Naive B cell (primary cell): ENCODE measurements around the gene GYPC. TPM values are rescaled to one million over a fixed set of nuclear protein-coding genes. Genes with fewer than 3 reads are reported as not detected.
"Not testable (repeated sequence)": the region's sequence is repeated elsewhere in the genome, so short reads cannot be mapped to it uniquely, and the experiment has no call there.

Experiments used
- ATAC-seq, 2 donors: fragments of 150-1000 bp; cut with Tn5 transposase; 2 replicates each; pipeline ENCODE4 v1.10.0; 2021; ENCODE audit warnings: low read depth in 2 of 2, mild to moderate bottlenecking in 2 of 2, moderate library complexity in 2 of 2
- DNase-seq: peaks from one replicate; pipeline ENCODE4 v3.0.0; 2022
- H3K27ac Mint-ChIP-seq, 6 donors: one replicate each; pipeline ENCODE4 v1.8.0; 2020 to 2022; ENCODE audit warnings: mild to moderate bottlenecking in 6 of 6, mixed read lengths in 6 of 6, moderate library complexity in 5 of 6, inconsistent platforms in 2 of 6
- H3K27me3 Mint-ChIP-seq, 3 donors: one replicate each; pipeline ENCODE4 v1.8.0; 2021 to 2022; ENCODE audit warnings: mixed read lengths in 3 of 3, mild to moderate bottlenecking in 1 of 3
- H3K36me3 Mint-ChIP-seq, 2 donors: one replicate each; pipeline ENCODE4 v1.8.0; 2020 to 2022; ENCODE audit warnings: mixed read lengths in 2 of 2, inconsistent platforms in 1 of 2, mild to moderate bottlenecking in 1 of 2
- H3K4me1 Mint-ChIP-seq, 3 donors: one replicate each; pipeline ENCODE4 v1.8.0; 2020 to 2022; ENCODE audit warnings: mixed read lengths in 3 of 3, inconsistent platforms in 1 of 3, mild to moderate bottlenecking in 1 of 3, moderate library complexity in 1 of 3
- H3K4me3 Mint-ChIP-seq, 8 donors: one replicate each; pipeline ENCODE4 v1.8.0; 2020 to 2022; ENCODE audit warnings: mild to moderate bottlenecking in 8 of 8, mixed read lengths in 8 of 8, moderate library complexity in 8 of 8, inconsistent platforms in 2 of 8
- H3K9me3 Mint-ChIP-seq, 7 donors: one replicate each; pipeline ENCODE4 v1.8.0; 2020 to 2022; ENCODE audit warnings: mixed read lengths in 7 of 7, mild to moderate bottlenecking in 5 of 7, inconsistent platforms in 2 of 7, moderate library complexity in 1 of 7
- polyA plus RNA-seq, 6 donors: library from polyadenylated mRNA; unstranded; fragments of 300-500 nt; fragmentation: Illumina TruSeq; gene quantifications; one replicate each; pipeline ENCODE4 v1.2.3, GENCODE V29; 2021; ENCODE audit warnings: low read depth in 6 of 6

The GYPC gene
- polyA plus RNA-seq, 6 donors from 2014 or later: 110 to 134 (median 116) TPM

DNA sequence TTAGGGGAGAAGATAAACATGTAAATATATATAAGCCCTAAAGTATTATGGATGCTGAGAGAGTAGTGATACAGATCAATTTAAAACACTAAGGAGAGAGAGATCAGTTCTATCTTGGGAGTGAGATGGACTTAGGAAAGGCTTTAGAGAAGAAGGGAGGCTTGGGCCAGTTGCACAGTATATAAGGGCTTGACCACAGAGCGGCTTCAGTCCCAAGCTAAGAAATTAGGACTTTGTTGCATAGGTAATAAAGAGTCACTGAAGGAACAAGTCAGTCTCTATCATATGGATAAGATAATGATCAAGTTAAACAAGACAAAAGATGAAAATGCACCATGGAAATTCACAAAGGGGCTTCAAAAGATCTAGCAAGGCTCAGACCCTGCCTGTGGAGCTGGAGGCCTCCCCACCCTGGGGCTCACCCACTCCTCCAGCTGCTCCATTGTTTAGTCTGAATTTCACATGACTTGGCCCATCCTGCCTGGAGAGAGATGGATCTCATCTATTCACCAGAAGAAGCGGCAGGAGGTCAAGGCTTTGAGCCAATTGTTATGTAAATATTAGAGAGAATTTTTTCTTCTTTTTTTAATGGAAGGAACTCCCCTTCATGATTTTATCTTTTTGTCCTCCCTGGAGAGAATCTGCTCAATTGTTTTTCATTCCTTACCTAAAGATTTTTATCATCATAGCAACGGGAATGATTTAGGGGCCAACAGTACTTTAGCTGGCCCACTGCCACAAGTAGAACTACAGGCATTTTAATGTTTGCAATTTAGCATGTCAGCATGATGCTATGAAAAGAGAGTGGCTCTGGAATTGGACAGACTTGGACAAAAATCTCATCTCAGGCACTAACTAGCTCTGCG is 44.0 kb downstream of the GYPC start:
- H3K36me3 Mint-ChIP-seq: peaks cover 26 to 37% of the 10 kb centered on the region in 2 donors
- DNase-seq: no peak
- no peak overlapping the region for H3K4me3 Mint-ChIP-seq
- H3K4me1 Mint-ChIP-seq: no peaks in the 10 kb centered on the region
- peak overlapping the region in 3 of 6 donors; percentile 2 to 72 (median 60) for H3K27ac Mint-ChIP-seq
- H3K9me3 Mint-ChIP-seq: no peaks in the 10 kb centered on the region
- ATAC-seq: no peak
- no peaks in the 10 kb centered on the region for H3K27me3 Mint-ChIP-seq

DNA sequence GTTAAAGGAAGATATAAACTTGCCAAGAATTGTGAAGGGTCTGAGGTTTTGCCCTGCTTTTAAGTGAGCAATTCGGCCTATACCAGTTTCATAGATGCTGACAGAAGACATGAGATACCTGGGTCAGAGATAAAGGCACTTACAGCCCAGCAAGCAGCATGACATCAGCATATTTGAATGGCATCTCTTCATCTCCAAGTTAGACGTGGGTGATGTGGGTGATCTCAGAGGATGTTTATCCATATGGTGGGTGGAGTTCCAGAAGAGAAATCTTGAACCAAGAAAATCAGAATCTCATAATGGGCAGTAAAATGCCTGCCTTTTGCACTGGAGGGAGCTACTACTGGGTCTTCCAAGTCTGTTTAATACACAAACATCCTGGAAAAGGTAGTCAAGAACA is 44.7 kb downstream of the GYPC start:
- H3K27me3 Mint-ChIP-seq: no peaks in the 10 kb centered on the region
- no peak for DNase-seq
- no peak for ATAC-seq
- no peaks in the 10 kb centered on the region for H3K9me3 Mint-ChIP-seq
- peak overlapping the region in 1 of 6 donors; percentile 21 for H3K27ac Mint-ChIP-seq
- no peak overlapping the region for H3K4me3 Mint-ChIP-seq
- no peaks in the 10 kb centered on the region for H3K4me1 Mint-ChIP-seq
- peaks cover 18 to 33% of the 10 kb centered on the region in 2 donors for H3K36me3 Mint-ChIP-seq

DNA sequence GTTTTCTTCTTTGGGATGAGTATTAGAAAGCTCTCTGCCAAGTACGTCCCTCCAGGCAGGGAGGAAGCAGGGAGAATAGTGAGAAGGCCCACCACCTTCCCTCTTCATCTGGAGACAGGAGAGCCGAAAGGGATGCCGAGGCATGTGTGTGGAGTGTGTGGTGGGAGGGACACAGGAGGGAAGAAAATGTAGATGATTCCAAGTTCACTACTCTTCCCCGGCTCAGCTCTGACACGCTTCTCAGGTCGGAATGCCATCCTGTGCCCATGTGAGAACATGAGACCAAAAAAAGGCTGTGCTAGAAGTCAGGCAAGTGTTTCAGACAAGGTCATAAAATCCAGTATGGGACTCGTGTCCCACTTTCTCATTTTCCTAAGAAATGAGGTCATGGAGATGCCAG is 47.4 kb downstream of the GYPC start:
- DNase-seq: no peak
- Mint-ChIP-seq H3K9me3 (peaks cover 0 to 3% (median 0%) of the 10 kb centered on the region in 7 donors), H3K4me3 (no peak overlapping the region), H3K27me3 (no peaks in the 10 kb centered on the region), H3K4me1 (peaks cover 0 to 6% (median 0%) of the 10 kb centered on the region in 3 donors), H3K27ac (peak overlapping the region in 1 of 6 donors; percentile 63), H3K36me3 (peaks cover 0 to 15% of the 10 kb centered on the region in 2 donors)
- ATAC-seq: no peak

DNA sequence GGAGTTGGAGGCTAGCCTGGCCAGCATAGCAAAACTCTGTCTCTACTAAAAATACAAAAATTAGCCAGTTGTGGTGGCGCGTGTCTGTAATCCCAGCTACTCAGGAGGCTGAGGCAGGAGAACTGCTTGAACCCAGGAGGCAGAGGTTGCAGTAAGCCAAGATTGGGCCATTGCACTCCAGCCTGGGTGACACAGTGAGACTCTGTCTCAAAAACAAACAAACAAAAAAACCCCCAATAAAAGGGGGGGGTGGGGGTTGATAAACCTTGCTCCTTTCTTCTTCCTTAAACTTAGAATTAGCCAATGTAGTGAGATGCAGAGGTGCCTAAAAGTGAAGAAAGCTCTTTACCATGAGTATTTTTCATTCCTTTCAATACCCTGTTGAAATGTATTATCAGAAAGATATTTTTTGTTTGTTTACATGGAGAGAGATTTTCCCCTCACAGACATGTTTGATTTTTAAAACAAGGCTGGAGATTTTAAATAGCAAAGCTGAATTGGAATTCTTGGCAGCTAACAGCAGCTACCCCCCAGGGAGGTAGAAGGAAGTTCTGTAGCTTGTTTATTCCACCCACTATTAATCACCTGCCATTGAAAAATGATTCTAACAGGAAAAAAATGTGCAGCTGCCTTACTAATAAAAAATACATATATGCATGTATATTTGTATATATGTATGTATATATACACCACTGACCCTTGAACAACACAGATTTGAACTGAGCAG is 48.6 kb downstream of the GYPC start:
- H3K4me1 Mint-ChIP-seq: peaks cover 0 to 6% (median 0%) of the 10 kb centered on the region in 3 donors
- H3K4me3 Mint-ChIP-seq: no peak overlapping the region
- peaks cover 0 to 11% of the 10 kb centered on the region in 2 donors for H3K36me3 Mint-ChIP-seq
- H3K9me3 Mint-ChIP-seq: peaks cover 0 to 3% (median 0%) of the 10 kb centered on the region in 7 donors
- no peaks in the 10 kb centered on the region for H3K27me3 Mint-ChIP-seq
- ATAC-seq (no peak), DNase-seq (no peak)
- H3K27ac Mint-ChIP-seq: peak overlapping the region in 1 of 6 donors; percentile 15

DNA sequence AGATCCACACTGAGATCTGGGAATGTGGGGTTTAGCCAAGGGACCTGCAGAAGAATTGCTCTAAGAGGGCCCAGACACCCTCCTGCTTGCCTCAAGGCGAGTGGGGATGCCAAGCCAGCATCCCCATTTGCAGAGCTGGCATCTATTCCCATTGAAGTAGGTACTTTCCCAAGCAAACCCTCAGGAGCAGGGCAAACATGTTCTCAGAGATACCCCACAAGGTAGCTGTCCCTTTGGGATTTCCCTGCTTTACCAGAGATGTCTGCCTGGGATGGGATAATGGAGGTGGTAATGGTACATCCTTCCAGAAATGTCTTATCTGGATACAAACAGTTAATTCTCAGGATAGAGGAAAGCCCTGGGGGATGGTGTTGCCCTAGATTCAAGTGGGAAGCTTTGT is 51.2 kb downstream of the GYPC start:
- Mint-ChIP-seq H3K4me1 (peaks cover 0 to 6% (median 0%) of the 10 kb centered on the region in 3 donors), H3K36me3 (no peaks in the 10 kb centered on the region), H3K27ac (no peak overlapping the region)

DNA sequence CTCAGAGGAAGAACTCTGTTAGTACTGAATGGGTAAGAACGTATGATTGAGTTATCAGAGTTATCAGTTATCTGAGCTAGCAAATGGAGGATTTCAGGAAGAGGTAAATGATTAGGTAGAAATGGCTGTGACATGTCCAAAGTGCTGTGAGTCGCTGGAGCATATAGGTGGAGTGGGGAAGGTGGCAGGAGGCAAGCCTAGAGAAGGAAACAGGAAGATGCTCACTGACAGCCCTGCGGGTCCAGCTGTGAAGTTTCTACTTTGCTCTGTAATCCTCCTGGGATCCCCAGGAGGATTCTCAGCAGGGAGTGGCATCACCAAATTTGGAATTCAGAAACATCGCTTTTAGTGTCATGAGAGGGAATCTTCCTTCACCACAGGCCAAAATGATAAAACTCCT is 52.0 kb downstream of the GYPC start:
- ATAC-seq: no peak
- H3K27me3 Mint-ChIP-seq: no peaks in the 10 kb centered on the region
- peaks cover 0 to 3% (median 0%) of the 10 kb centered on the region in 7 donors for H3K9me3 Mint-ChIP-seq
- no peak for DNase-seq
- no peak overlapping the region for H3K27ac Mint-ChIP-seq
- H3K36me3 Mint-ChIP-seq: no peaks in the 10 kb centered on the region
- no peak overlapping the region for H3K4me3 Mint-ChIP-seq
- peaks cover 0 to 6% (median 0%) of the 10 kb centered on the region in 3 donors for H3K4me1 Mint-ChIP-seq

More for the DNA sequence above, 51.2 kb downstream of the GYPC start:
- Mint-ChIP-seq H3K4me3 (no peak overlapping the region), H3K9me3 (peaks cover 0 to 3% (median 0%) of the 10 kb centered on the region in 7 donors), H3K27me3 (no peaks in the 10 kb centered on the region)
- no peak for ATAC-seq
- DNase-seq: no peak

DNA sequence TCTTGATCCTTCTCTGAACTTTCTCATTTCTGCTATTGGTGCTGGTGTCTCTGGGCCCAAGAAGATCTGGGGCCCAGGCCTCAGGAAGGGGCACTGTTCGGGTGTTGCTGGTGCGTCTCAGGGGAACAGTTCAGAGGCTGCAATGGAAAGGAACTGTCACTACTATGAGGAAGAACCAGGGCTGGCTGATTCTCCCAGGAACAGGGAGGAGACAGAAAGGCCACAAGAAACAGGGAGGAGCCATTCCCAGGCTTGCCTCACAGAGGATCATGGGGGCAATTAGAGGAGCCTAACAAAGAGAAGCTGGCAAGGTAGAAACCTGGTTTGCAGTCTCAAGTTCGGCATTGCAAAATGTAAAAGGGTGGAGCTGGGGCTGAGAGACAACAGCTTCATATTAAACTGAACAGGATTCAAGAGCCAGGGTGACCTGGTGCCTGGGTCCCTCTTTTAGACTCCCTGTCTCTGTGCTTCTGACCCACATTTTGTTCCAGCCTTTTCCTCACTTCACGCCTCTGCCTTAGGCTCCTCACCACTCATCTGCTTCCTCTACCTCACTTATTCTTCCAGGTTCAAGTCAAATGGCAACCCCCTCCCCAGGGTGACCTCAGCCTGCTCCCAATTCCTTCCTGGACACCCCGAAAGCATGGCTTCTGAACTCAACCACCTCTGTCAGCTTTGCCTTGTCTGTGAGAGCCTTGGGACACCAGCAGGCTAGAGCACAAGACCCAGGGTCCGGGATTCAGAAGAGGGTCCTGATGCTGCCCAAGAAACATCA is 58.4 kb downstream of the GYPC start:
- Mint-ChIP-seq H3K27ac (no peak overlapping the region), H3K4me3 (no peak overlapping the region), H3K9me3 (peaks cover 0 to 2% (median 0%) of the 10 kb centered on the region in 7 donors), H3K27me3 (peaks cover 0 to 8% (median under 1%) of the 10 kb centered on the region in 3 donors), H3K4me1 (peaks cover 2 to 7% (median 7%) of the 10 kb centered on the region in 3 donors), H3K36me3 (no peaks in the 10 kb centered on the region)
- DNase-seq (no peak), ATAC-seq (no peak)

DNA sequence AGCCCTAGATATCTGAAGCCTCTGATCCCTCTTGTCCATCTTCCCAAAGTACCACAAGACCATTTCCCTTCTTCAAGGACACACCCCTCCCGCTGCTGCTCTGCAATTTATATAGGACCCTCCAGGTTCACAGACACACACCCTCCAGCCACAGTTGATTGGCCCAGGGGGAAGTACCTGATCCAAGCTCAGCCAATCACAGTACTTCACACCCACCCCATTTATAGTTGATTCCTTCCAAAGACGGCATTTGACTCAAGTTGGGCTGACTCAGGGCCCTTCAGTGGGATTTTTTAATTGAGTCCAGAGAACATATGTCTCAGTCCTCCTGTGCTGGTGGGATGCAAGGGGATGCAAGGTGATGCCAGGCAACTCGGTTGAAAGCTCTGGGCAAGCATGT is 59.2 kb downstream of the GYPC start:
- Mint-ChIP-seq H3K4me3 (no peak overlapping the region), H3K9me3 (peaks cover 0 to under 1% (median 0%) of the 10 kb centered on the region in 7 donors), H3K36me3 (no peaks in the 10 kb centered on the region), H3K4me1 (peaks cover 8 to 14% (median 12%) of the 10 kb centered on the region in 3 donors), H3K27ac (peak overlapping the region in 2 of 6 donors; percentile 21 to 92), H3K27me3 (peaks cover 0 to 8% (median 8%) of the 10 kb centered on the region in 3 donors)
- no peak for ATAC-seq
- DNase-seq: no peak

DNA sequence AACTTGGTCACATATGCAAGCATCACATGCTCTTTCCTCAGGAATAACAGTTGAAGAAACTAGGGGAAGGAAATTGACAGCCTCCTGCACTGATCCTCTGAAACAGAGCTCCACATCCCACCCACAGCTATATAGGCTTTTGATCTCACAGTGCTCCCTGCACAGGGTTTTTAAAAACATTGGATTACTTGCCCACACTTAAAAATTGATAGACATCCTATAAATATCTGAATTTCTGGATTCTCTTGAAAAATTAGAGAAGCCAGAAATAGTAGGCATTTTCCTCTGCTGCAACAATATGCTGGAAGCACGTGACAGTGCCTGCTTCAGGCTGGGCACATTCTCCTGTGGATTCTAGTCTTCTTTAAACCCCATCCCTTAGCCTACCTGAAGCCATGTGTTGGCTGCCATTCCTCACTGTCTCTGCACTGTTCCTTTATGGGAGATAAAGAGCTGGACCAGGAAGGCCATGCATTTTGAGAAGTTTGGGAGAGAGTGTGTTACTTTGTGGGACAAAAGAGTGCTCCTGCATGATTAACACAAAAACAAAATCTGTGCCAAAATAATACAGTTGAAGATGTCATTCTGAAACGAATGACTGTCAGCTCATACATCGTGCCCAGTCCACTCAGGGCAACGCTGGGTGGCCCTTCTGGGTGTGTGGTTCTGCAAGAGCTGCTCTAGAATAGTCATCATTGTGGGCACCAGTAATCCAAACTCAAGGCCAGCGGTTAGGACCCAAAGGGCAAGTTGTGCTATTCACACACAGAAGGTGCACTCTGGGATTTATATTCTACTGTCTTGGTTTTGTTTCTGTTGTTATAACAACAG is 59.8 kb downstream of the GYPC start:
- ATAC-seq: no peak
- no peak for DNase-seq
- H3K27me3 Mint-ChIP-seq: peaks cover 0 to 8% (median 8%) of the 10 kb centered on the region in 3 donors
- no peaks in the 10 kb centered on the region for H3K9me3 Mint-ChIP-seq
- no peak overlapping the region for H3K4me3 Mint-ChIP-seq
- peak overlapping the region in 2 of 6 donors; percentile 35 to 74 for H3K27ac Mint-ChIP-seq
- peaks cover 8 to 14% (median 12%) of the 10 kb centered on the region in 3 donors for H3K4me1 Mint-ChIP-seq
- H3K36me3 Mint-ChIP-seq: no peaks in the 10 kb centered on the region

DNA sequence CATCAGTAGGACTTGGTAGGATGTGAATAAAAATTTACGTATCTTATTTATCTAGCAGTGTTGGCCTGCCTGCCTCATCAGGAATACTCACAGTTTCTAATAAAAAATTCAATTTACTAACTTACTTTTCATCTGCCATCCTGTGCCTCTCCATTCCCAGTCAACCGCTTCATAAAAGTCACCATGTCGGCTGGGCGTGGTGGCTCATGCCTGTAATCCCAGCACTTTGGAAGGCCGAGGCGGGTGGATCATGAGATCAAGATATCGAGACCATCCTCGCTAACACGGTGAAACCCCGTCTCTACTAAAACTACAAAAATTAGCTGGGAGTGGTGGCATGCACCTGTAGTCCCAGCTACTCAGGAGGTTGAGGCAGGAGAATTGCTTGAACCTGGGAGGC is 61.3 kb downstream of the GYPC start:
- not testable (repeated sequence) for H3K27ac Mint-ChIP-seq, DNase-seq, H3K4me3 Mint-ChIP-seq, H3K9me3 Mint-ChIP-seq, ATAC-seq, H3K36me3 Mint-ChIP-seq
- Mint-ChIP-seq H3K4me1 (peaks cover 8 to 14% (median 12%) of the 10 kb centered on the region in 3 donors), H3K27me3 (peaks cover 0 to 16% (median 8%) of the 10 kb centered on the region in 3 donors)

DNA sequence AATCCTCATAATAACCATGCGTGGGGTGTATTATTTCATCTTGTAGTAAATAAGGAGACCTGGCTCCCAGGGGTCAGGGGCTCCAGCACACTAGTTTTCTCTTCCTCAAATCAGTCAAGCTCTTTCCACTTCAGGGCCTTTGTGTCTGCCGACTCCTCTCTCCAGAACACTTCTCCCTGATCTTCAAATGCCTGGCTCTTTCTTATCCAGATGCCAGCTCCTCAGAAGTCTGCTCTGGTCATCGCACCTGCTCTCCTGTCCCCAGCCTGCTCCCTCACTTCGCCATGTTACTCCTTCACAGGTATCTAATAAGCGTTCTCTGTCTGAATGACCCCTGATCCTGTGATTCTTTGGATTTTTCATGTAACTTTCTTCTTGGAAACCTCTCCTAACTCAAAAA is 62.0 kb downstream of the GYPC start:
- no peaks in the 10 kb centered on the region for H3K9me3 Mint-ChIP-seq
- no peak overlapping the region for H3K27ac Mint-ChIP-seq
- peaks cover 0 to under 1% of the 10 kb centered on the region in 2 donors for H3K36me3 Mint-ChIP-seq
- ATAC-seq (no peak), DNase-seq (no peak)
- peaks cover 8 to 14% (median 12%) of the 10 kb centered on the region in 3 donors for H3K4me1 Mint-ChIP-seq
- peaks cover 0 to 18% (median 8%) of the 10 kb centered on the region in 3 donors for H3K27me3 Mint-ChIP-seq
- peak overlapping the region in 1 of 8 donors; percentile 7 for H3K4me3 Mint-ChIP-seq

DNA sequence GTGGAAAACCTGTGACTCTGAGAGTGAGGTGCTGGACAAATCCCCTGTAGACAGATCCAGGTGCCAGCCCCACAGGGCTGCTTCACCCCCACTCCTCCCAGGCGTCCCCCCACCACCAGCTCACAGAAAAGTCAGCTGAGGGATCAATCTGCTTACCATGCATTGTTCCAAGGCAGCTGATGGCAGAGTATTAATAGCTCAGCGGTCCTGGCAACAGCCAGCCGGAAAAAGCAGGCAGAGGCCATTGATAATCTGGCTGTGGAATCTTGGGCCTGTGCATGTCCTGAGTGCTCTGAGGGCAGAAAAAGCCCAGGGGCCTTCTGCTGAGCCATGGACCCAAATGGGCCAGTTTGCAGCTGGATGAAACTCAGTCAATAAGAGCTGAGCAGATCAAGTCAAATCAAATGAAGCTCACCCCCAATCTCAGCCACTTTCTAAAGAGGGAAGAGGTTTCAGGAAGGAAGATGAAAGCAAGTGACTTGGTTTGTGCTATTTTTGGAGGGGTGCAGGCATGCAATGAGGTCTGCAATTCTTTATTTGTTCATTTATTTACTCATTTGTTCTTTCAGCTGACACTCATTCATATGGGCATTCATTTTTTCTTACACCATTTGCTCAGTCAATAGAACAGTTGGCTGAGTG is 63.4 kb downstream of the GYPC start:
- H3K27me3 Mint-ChIP-seq: peaks cover 0 to 31% (median 8%) of the 10 kb centered on the region in 3 donors
- no peak for DNase-seq
- peaks cover 8 to 14% of the 10 kb centered on the region in 2 donors for H3K36me3 Mint-ChIP-seq
- H3K27ac Mint-ChIP-seq: peak overlapping the region in 1 of 6 donors; percentile 76
- ATAC-seq: no peak
- H3K4me3 Mint-ChIP-seq: peak overlapping the region in 1 of 8 donors; percentile 31
- peaks cover 0 to 14% (median 4%) of the 10 kb centered on the region in 7 donors for H3K9me3 Mint-ChIP-seq
- peaks cover 8 to 14% (median 8%) of the 10 kb centered on the region in 3 donors for H3K4me1 Mint-ChIP-seq
